ENCODE measurements around the gene GPR45. TPM values are rescaled to one million over a fixed set of nuclear protein-coding genes. Genes with fewer than 3 reads are reported as not detected.
"Not testable (repeated sequence)": the region's sequence is repeated elsewhere in the genome, so short reads cannot be mapped to it uniquely, and the experiment has no call there.

Gene GPR45, protein sequence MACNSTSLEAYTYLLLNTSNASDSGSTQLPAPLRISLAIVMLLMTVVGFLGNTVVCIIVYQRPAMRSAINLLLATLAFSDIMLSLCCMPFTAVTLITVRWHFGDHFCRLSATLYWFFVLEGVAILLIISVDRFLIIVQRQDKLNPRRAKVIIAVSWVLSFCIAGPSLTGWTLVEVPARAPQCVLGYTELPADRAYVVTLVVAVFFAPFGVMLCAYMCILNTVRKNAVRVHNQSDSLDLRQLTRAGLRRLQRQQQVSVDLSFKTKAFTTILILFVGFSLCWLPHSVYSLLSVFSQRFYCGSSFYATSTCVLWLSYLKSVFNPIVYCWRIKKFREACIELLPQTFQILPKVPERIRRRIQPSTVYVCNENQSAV
- not detected for total RNA-seq
- long read RNA-seq = 0 reads

DNA sequence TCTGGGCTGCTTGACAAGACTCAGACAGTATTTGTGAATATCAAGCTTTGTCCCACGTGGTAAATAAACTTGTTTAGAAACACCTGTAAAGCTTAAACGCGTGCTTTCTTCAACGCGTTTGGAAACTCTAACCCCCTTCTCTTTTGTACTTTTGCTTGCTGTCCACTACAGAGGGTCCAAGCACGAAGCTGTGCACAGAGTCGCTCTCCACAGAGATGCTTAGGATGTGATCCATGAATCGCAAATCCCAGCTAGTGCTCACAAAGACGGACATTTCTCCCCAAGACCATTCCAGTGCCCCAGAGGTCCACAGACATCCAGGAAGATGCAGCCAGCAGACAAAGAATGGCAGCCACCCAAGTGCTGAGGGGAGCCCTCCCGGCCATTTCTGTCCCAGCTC, at the start of gene GPR45:
GPR45 (plus strand) TSS at position 301 of the 400 bp plus-strand sequence. CDS start 116 bp downstream, outside the sequence.
- DNase-seq (ENCODE audit: low spot score) = peak; percentile 1

DNA sequence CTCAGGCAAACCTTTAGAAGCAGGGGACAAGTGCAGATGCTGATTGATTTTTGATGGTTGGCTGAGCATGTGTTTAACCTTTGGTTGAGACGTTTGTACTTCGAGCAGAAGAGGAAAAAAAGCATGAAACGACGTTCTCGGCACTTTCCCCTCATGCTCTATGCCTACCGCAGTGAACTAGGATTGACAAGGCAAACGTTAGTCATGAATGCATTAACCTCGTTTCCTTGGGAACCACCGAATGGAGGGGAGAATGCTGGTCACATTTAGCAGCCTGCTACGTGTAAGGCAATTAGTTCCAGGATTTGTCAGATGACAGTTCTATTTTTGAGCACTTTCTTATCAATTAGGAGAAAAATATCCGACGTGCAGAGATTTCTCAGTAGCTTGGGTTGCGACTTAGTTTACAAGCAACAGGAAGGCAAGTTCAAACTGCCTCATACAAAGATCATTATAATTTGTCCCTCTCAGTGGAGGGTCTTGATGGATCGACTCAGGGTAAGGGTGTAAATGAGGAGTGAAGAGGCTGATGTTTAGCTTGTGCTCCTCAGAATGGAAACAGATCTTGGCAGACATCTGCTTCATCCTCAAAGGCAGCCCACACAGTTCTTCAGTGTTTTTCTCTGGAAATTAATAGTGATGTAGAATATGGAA, 47.4 kb upstream of the GPR45 start:
- no peak for DNase-seq (ENCODE audit: low spot score)

DNA sequence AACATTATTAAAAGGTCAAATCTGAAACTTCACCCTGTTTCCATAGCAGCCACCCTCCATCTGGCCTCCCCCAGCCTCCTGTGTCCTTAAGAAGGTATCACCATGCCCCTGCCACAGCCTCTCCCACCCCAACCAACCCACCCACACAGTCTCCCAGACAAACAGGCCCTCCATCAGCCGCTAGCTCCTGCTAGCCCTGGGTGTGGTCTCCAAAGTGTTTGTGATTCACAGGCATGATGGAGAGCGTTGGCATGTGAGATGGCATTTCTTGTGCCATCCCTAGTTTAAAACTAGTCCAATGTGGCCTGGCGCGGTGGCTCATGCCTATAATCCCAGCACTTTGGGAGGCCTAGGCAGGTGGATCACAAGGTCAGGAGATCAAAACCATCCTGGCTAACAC, 44.9 kb upstream of the GPR45 start:
- DNase-seq (ENCODE audit: low spot score) = no peak

DNA sequence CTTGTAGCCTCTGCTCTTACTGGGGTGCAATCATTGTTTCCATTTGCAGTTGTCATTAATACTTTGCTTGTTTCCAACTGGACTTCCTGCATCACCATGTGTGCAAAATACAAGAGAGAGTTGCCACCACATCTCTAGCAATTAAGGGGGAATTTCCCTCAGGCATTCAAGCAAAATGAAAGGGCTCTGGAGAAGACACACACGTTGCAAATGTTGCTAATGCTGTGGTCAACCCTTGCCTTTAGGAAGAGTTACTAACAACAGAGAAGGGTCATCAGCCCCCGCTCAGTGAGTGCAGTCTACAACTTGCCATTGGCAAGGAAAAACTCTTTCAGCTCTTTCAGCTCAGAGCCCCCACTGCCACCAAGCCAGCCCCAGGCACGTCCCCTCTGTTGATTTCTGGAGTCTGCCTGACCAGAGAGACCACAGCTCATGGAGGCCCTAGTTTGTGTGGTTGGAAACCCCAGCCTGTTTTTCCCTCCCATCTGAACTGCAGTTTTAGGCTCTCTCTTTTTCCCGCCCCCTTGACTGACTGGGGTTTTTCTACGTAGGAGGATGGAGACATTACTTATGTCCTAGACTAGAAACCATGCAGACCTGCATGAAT, 25.9 kb upstream of the GPR45 start:
- DNase-seq (ENCODE audit: low spot score) = no peak

DNA sequence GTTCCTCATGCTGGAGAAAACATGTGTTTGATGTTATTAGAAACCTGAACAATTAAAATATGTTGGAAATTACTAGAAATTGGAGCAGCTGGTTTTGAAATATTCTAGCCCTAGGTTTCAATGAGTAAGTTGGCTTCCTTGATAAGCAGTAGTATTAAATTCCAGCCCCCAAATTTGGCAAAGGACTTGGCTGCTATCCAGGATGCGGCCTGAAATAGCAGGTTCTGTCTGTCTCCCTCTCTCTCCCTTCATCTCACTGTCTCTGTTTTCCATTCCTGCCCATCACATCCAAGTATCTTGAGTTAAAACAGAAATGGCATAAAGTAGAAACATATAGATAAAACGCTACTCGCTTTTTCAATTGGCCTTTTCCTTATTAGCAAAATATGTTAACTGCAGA, 20.9 kb upstream of the GPR45 start:
- no peak for DNase-seq (ENCODE audit: low spot score)

DNA sequence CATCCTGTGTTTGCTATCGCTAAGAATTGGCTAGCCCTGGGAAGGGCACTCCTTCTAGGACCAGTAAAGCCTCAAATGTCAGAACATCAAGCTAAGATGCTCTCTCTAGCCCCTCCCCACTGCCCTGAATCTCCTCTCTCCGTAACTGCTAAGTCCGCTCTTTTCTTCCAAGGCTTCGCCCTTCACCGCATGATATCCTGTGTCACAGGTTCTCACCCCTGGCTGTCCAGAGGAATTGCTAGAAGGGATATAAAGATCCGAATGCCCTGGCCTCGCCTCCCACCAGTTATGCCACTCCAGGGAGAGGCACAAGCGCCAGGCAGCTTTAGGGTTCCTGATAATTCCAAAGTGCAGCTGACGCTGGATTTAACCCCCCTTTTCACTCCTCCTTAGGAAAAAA, 17.1 kb upstream of the GPR45 start:
- no peak for DNase-seq (ENCODE audit: low spot score)

DNA sequence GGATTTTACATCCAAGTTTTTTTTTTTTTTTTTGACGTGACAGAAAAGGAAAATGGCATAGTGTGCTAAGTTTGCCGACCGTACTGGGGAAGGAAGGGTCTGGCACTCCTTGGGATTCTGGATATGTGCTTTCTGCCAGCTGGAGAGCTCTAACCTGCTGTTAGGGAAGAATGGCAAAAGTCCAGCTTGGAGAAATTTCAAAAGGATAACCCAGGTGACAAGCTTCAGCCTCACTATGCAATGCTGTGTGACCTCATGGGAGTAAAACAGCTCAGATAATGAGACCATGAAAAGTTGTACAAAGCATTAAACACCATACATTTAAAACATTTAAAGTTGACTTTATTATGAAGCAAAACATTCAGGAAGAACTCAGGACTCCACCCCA, 10.3 kb upstream of the GPR45 start:
- DNase-seq (ENCODE audit: low spot score) = no peak

DNA sequence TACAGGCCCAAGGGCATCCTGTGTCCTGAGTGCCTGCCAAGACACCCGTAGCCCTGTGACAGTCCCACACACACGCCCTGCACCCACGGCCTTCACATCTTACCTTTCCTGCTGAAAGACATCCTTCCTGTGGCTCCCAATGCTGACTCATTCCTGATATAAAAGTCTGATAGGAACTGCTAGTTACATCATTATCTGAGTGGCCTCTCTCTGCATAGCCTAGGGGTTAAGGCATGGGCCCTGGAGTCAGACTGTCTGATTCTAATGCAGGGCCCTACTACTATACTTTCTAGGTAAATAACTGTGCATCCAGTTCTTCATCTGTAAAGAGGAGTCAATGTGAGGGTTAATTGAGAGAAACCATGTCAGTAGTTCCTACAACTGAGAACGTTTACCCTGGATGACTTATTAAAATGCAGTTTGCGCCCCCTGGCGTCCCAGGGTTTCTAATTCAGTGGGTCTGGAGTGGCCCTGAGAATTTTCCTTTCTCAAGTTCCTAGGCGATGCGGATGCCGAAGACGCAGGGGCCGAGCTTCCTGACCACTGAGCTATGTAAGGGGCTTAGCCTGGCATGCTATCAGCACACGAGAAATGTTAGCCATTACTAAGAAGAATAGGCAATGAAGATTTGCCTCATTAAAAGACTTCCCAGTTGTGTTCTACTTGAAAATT, 6.0 kb upstream of the GPR45 start:
- peak; percentile 88 for DNase-seq (ENCODE audit: low spot score)

DNA sequence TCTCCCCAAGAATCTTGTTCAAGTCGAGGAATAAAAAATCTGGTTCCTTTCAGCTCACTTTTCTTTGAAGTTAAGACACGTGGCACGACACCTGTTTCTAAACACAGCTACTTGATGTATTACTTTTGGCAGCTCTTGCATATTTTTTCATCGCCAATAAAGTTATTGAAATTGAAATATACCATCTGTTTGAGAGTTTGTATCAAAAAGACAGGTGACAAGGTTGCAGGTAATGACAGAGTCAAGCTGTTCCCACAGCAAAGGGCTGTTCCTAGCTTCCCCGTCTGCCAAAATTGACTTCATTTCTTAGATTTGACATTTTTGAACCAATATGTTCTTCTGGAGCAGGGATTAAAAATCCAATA, 5.5 kb upstream of the GPR45 start:
- no peak for DNase-seq (ENCODE audit: low spot score)

DNA sequence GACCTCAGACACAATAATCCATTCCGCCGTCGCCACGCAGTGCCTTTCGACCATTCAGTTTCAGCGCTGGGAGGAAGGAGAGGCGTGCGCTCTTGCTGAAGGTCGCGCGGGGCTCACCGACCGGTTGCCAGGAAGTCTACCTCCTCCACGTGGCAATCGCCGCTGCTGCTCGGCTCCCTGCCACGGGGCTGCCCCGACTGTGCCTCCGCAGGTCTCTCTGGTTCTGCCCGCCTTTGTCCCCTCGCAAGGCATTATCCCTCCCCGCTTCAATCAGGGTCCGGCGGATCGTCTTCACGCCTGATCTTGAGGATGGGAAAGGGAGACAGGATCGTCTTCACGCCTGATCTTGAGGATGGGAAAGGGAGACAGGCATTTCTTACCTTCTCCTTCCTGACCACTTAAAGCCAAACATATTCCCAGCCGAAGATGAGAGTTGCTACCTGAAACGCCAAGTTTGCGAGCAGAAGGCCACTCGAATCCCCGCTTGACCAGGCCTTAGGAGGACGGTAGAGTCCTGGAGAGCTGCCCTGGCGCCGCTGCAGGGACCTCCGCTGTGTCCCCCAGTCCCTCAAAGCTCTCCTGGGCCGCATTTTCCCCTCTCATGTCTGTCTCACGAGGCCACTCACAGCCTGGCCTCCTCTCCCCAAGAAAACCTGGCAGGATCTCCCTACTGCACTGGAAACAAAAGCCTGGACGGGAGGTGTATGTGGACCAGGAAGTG, 4.3 kb upstream of the GPR45 start:
- peak; percentile 85 for DNase-seq (ENCODE audit: low spot score)

DNA sequence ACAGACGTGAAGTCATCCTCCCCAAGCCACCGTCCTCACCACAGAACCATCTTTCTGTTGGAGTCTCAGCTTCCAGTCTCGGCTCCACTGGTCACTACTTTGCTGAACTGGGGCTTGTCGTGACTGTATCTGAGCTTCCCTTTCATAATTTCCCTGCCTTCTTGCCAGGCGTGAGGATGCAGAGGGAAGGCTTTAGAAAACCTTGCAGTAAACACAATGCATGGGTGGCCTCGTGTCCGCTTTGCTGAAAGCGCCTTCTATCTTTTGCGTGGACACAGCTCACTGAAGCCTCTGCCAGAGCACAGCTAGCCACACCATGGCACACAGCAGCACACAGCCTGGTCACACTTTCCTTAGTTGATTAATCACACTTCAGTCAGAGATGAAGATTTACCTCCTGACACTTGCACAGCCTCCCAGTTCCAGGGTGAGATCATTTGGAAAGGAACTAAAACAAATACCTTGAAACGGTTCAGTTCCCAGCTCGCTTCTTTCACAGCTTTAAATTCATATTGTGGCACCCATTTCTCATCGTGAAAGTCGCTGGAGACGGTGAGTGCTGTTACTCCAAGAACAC, 2.8 kb upstream of the GPR45 start:
- peak; percentile 8 for DNase-seq (ENCODE audit: low spot score)

DNA sequence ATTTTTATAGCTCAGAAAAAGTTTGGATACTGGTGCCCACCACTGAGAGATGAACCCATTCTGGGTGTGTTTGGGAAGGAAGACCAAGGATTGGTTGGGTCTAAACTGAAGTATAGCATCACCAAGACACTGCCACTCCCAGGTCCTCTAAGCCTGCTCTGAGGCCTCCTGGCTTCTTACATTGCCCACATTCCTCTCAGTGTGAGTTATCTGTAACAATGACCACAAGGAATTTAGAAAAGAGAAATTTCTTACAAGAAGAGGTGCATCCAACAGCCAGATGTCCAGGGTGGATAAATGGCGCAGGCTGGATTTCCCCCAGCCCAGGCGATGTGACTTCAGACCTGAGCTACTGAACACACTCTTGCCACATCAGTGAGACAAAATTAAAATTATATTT, 1.6 kb upstream of the GPR45 start:
- DNase-seq (ENCODE audit: low spot score) = peak; percentile 6

DNA sequence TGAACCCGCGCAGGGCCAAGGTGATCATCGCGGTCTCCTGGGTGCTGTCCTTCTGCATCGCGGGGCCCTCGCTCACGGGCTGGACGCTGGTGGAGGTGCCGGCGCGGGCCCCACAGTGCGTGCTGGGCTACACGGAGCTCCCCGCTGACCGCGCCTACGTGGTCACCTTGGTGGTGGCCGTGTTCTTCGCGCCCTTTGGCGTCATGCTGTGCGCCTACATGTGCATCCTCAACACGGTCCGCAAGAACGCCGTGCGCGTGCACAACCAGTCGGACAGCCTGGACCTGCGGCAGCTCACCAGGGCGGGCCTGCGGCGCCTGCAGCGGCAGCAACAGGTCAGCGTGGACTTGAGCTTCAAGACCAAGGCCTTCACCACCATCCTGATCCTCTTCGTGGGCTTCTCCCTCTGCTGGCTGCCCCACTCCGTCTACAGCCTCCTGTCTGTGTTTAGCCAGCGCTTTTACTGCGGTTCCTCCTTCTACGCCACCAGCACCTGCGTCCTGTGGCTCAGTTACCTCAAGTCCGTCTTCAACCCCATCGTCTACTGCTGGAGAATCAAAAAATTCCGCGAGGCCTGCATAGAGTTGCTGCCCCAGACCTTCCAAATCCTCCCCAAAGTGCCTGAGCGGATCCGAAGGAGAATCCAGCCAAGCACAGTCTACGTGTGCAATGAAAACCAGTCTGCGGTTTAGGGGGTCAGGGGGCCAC, 897 bp downstream of the GPR45 start:
- DNase-seq (ENCODE audit: low spot score) = peak; percentile 79

DNA sequence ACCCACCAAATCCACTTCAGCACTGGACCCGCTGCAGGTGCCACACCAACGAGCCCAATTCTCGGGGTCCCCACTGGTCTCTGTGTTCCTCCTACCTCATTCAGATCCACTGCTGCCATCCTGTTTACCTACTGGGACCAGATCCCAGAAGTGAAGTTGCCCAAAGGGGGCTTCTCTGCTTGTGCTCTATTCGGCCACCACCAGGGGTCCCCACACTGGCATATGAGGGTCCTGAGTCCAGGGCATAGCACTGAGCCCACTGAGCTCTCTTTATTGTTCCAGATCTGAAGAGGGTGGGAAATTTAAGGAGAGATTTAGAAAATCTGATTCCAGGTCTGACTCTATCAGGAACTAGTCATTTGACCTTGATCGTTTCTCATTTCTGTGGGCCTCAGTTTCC, 2.4 kb downstream of the GPR45 start:
- peak; percentile 80 for DNase-seq (ENCODE audit: low spot score)

DNA sequence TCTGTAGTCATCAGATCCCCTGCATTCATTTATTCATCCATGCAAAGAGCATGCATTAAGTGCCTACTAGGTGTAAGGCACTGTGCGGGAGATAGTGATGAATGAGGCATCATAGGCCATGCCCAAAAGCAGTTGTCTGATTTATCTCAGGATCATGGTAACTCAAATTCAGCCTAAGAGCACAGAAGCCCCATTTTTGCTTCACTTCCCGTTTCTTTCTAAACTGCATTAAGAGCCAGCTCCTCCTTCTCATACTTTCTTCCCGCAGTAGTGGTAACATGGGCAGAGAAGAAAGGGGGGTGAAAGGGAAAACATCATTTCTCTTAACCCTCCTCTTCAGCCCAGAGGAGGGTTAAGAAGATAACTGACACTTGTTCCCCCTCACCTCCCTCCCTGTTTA, 2.9 kb downstream of the GPR45 start:
- DNase-seq (ENCODE audit: low spot score) = no peak

DNA sequence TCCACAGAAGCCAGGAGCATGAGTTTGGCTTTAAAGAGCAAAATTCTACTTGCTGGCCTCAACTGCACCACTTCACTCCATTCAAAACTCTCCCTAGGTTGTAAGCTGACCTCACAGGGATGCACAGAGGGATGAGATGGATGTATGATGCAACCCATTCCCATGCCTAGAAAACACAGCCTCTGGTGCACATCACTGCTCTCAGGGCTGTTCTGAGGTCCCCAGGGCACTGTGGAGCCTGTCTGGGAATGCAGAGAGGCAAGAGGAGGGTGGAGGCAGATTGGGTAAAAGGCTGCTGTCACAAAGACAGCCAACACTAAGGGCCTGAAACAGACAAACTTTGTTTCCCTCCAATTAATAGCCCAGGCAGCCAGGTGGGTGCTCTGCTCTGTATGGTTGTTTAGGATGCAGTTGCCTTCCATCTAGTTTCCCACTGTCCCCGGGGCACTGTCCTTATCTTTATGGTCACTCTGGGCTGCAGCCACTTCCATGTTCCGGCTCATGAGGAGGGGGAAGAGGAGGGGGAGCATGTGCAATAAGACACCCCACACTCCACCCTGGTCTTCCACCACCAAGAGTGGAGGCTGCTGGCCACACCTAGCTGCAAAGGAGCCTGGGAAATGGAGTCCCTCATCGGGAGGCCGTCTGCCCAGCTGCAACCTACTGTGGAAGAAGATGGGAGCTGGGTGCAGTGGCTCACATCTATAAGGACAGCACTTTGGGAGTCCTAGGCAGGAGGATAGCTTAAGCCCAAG, 7.0 kb downstream of the GPR45 start:
- peak; percentile 45 for DNase-seq (ENCODE audit: low spot score)

DNA sequence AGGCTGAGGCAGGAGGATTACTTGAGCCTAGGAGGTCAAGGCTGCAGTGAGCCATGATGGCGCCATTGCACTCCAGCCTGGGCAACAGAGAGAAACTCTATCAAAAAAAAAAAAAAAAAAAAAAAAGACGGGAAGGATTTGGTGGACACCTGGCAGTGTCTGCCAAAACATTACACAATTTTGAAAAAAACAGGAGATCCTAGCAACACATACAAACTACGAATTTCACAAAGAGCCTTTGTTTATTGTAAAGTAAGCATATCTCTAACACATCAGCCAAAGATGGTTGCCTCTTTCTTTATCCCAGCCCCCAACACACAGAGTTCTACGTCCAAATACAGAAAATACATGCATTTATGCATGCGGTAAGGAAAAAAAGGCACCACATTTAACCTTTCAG, 7.6 kb downstream of the GPR45 start:
- no peak for DNase-seq (ENCODE audit: low spot score)

DNA sequence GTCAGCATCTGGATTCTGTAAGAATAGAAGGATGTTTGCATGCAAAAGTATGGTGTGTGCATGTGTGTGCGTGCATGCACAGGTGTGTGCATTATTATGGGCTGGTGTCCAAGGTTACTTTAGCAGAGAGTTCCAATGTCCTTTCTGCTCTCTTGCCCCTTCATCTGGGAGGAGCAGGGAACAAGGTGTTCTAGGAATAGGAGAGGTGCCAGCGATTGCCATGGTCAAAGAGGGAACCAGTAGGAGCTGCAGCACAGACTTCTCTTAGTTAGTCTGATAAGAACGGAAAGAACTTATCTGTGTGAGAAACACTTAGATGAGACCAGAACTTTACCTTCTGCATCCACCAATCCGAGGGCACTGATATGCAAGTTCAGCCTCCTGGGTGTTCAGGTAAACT, 8.3 kb downstream of the GPR45 start:
- no peak for DNase-seq (ENCODE audit: low spot score)

DNA sequence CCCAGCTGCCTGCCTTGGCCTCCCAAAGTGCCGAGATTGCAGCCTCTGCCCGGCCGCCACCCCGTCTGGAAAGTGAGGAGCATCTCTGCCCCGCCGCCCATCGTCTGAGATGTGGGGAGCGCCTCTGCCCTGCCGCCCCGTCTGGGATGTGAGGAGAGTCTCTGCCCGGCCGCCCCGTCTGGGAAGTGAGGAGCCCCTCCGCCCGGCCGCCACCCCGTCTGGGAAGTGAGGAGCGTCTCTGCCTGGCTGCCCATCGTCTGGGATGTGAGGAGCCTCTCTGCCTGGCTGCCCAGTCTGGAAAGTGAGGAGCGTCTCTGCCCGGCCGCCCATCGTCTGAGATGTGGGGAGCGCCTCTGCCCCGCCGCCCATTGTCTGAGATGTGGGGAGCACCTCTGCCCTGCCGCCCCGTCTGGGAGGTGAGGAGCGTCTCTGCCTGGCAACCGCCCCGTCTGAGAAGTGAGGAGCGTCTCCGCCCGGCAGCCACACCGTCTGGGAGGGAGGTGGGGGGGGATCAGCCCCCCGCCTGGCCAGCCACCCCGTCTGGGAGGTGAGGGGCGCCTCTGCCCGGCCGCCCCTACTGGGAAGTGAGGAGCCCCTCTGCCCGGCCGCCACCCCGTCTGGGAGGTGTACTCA, 9.6 kb downstream of the GPR45 start:
- DNase-seq (ENCODE audit: low spot score) = not testable (repeated sequence)
